Stimulated activated CD4-positive, alpha-beta T cell treated with anti-CD3 and anti-CD28 coated beads, Interleukin-12 subunit alpha, Interleukin-12 subunit beta, amount 100 ng/mL, for 48 hours (primary cell): ENCODE measurements around the gene CST11.
"Not testable (repeated sequence)": the region's sequence is repeated elsewhere in the genome, so short reads cannot be mapped to it uniquely, and the experiment has no call there.

Experiments
- DNase-seq, 3 donors: peaks; one replicate each; pipeline ENCODE4 v3.0.0-alpha.2; 2020; ENCODE audit warnings: low read depth in 2 of 3, low spot score in 1 of 3

Gene CST11, protein sequence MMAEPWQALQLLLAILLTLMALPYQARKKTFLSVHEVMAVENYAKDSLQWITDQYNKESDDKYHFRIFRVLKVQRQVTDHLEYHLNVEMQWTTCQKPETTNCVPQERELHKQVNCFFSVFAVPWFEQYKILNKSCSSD

DNA sequence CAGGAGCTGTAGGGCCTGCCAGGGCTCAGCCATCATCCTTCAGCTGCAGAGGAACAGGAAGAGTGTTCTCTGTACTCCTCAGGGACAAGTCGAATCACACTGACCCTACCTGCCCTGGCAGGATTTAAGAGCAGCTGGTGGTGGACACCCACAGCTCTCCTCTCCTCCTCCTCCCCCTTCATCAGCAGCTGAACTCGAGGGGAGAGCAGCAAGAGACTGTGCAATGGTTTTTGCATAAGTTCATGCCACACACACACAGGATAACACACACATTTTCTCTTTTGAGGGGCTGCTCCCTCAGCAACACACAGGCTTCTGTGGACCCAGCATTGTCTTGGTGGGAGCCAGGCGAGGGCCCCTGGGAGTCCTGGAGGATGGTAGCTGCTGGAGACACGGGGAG is at the start of gene CST11:
TSS of gene CST11 (minus strand) at position 101 of the 400 bp plus-strand sequence. CDS start at position 36, 65 bp downstream.
- no peak for DNase-seq

DNA sequence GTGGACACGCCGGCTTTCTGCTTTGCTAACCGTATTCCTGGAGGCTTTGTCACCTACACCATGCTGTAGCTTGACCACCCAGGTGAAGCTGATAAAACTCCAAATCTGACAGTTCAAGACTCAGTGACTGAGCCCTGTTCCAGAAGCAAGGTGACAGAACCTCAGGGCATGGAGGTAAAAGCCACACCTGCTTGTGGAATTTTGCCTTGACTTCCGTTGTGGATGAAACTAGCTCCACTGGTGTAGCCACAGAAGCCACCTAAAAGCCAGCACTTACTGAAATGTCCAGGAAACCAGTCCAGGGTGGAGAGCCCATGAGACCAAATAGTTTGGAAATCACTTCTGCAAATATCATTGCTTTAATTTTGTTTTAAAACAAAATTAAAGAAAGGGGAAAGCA is 49.2 kb upstream of the CST11 start:
- DNase-seq, result no peak

DNA sequence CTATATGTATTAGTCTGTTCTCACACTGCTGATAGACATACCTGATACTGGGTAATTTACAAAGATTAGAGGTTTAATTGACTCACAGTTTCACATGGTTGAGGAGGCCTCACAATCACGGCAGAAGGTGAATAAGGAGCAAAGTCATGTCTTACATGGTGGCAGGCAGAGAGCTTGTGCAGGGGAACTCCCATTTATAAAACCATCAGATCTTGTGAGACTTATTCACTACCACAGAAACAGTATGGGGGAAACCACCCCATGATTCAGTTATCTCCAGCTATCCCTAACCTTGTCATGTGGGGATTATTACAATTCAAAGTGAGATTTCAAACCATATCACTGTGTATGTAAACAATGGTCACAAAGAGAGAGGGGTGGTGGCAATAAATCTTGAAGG is 44.9 kb upstream of the CST11 start:
- DNase-seq, result peak; percentile 5 to 26 (median 11)

DNA sequence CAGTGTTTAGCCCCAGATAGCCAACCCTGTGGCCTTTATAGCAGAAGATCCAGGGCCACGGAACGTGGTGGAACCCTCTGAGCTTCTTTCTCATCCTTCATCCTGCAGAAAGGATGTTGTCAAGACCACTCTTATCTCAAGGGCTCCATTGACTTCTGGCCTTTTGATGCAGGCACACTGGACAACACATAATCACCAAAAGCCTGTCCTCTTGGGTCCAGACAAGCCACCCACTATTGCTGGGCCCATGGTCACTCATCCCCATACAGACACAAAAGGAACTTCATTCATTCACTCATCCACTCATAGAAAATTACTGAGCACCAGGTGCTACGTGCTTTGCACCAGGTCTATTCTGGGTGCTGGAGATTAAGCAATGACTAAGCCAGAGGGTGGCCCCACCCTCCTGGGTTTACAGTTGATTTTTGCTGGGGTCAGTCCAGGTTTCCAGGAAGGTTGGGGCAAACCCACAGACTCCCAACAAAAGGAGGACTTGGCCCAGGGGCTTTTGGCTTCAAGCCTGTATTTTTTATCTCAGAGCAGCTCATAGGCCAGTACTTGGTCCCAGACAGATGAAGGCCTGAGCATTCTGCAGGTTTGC is 40.6 kb upstream of the CST11 start:
- DNase-seq, result no peak

DNA sequence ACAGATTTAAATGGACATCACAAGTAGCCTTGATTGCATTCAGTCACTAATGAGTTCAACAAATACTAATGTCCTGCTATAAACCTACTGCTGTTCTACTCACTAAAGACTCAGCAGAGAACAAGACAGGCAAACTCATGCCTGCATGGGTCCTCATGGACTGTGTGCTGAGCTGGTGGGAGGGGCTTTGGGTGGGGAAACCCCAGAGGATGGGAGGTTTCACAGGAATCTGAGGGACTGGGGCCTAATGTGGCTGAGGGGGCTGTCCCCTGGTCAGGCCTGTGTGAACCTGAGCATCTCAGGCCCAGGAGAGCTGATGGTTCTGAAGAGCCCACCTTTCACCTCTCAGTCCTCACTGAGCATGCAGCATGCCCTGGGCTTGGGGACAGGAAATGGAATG is 39.6 kb upstream of the CST11 start:
- peak in 1 of 3 donors; percentile 5 for DNase-seq

DNA sequence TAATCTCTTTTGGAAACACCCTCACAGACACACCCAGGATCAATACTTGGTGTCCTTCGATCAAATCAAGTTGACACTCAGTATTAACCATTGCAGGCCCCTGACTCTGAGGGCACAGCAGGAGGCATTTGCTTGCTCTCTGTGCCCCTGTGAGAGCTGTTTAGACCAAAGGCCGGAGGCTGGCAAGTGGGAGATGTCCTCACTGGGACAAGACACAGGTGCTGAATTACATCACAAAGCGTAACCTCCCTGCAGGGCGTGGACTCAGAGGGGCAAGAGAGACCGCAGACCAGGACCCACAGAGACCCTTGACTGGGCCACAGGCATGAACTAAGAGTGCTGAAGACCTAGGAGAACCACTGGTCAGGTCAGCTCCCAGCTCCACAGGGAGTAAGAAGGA is 38.1 kb upstream of the CST11 start, which contains the start of gene CST8:
TSS of gene CST8 (plus strand) at position 301 of the 400 bp plus-strand sequence. CDS start 551 bp downstream, outside the sequence.
- DNase-seq, result no peak

DNA sequence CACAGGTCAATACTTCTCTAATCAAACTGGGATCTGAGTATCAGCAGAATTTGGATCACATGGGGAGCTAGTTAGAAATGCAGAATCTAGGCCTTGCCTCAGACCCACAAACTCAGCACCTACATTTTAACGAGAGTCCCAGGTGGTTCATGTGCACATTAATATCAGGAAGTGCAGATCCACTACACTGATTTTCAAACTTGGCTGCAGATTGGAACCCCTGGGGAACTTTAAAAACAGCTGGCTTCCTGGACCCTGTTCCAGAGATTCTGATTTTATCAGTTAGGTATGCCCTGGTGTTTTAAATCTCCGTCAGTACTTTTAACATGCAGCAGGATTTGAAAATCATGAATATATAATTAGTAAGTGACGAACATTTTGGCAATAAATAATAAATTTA is 36.3 kb upstream of the CST11 start:
- no peak for DNase-seq

DNA sequence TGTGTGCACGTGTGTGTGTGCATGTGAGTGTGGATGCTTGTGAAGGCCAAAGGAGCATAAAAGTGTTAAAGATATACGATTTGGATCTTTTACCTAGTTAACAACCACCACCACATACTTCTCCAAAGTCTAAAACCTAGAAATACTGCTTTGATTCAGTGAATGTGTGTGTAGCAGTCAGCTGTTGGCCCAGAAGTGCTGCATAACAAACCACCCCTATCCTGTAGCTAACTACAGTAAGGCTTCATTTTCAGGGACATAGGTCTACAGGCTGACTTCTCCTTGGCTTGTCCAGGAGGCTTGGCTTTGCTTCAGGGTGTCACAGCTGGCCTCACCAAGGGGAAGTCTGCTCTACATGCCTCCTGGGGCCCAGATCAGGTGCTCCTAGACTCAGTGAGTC is 35.8 kb upstream of the CST11 start:
- no peak for DNase-seq

DNA sequence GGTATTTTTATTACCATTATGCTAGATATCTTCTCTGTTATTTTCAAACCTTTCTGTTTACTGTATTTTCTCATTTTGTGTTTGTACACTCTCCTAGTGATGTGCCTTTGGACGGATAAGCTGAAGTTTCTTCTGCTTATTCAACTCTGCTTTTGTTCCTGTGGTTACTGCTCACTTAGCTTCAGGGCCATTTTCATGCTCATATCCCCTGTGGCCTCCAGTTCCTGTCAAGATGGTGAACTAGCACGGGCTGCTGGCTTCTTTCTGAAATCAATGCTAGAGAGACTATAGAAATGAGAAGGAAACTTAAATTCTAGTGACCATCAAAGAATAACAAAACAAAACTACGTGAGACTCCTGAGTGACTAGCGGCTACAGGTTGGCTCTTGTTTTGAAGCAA is 31.4 kb upstream of the CST11 start:
- no peak for DNase-seq

DNA sequence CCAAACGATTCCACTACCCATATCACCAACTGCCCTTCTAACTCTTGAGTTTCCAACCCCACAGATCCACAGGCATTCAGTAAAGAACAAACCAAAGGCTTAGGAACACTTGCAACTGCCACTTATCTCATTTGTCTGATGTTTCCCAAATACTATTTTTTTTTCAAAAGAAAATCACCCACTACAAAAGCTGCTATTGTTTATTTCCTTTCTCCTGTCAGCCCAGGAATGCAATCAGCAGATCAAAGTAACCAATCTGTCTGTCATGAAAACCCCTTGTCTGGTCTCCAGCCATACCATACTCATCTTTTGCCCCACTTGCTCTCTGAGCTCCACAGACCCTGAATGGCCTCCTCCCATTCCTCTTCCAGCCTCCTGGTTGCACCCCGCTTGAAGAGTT is 29.5 kb upstream of the CST11 start:
- no peak for DNase-seq

DNA sequence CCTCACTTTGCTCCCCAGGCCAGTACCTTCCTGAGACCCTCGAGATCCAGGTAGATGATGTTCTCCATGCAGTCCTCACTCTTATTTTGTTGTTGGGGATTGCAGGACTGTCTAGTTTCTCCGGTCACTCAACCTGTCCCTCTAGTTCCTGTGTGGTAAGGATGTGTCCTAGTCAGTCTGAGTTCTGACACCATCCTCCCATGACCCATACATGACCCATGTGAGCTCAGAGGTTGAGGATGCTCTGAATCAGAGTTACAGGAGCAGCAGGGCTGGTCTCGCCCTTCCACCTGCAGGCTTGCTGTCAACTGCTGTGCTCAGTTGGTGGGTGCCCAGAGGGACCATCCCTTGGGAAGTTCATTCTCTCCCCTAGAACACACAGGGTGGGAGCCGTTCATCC is 26.4 kb upstream of the CST11 start:
- no peak for DNase-seq

DNA sequence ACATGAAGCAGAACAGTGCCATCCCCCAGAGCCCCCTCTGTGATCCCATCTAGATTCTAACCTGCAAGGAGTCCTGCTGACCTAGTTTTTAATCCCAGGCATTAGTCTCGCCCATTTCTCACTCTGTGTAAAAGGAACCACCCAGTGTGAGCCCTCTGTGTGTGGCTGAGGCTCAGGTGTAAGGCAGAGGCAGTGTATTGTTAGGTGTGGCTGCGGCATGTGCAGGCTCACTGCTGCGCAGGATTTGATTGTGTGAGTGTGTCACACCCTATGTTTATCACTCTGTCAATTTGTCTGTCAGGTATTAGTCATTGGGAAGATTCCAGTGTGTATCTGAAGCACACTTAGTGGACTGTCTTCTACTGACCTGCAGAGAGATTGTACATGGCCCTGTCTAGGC is 24.5 kb upstream of the CST11 start:
- no peak for DNase-seq

DNA sequence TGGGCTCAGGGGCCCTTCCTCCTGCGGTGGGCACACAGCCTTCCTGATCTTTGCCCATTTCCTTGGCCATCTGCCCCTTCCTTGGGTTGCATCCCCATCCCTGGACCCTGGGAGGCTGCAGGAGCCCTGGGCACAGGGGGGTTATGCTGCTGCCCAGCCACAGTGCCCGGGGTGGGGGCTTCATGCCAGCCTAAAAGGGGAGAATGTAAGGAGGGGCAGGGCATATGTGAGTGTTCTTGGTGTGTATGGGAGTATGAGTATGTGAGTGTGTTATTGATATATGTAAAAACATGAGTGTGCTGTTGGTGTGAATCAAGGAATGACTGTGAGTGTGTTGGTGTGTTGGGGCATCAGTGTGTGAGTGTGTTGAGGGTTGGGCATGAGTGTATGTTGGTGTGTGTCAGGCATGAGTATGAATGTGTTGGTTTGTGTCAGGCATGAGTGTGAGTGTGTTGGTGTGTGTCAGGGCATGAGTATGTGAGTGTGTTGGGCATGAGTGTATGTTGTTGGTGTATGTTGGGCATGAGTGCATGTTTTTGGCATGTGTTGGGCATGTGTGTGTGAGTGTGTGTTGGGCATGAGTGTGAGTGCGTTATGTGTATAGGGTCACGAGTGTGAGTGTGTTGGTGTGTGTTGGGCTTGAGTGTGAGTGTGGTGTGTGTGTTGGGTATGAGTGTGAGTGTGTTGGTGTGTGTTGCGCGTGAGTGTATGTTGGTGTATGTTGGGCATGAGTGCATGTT is 23.5 kb upstream of the CST11 start:
- no peak for DNase-seq

DNA sequence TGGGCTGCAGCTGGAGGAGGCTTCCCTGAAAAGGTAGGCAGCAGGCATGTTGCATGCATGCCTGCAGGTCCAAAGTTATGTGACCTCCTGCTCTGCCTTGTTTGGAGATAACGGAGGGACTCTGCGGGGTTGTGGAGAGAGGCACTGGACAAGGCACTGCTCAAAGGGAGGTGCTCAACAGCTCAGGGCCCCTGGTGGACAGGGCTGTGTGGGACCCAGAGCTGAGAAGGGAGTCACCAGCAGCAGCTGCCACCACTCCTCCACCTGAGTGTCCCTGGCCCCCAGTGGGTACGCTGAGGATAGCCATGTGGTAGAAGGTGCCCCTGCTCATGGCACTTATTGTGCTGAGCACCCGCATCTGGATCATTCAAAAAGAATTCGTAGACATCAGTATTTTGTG is 22.7 kb upstream of the CST11 start:
- DNase-seq, result no peak

DNA sequence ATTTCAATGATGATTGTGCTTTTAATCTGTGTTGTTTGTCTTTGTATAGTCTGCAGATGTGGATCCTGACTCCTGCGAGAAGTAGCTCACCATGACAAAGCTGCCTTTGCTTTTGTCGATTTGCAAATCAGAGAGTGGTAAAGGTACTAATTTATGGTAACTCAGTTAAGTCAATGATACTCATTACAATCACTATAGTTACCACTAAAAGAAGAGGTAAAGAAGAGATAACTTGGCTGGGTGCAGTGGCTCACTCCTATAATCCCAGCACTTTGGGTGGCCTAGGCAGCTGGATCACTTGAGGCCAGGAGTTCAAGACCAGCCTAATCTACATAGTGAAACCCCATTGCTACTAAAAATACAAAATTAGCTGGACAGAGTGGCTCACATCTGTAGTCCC is 20.6 kb upstream of the CST11 start:
- not testable (repeated sequence) for DNase-seq

DNA sequence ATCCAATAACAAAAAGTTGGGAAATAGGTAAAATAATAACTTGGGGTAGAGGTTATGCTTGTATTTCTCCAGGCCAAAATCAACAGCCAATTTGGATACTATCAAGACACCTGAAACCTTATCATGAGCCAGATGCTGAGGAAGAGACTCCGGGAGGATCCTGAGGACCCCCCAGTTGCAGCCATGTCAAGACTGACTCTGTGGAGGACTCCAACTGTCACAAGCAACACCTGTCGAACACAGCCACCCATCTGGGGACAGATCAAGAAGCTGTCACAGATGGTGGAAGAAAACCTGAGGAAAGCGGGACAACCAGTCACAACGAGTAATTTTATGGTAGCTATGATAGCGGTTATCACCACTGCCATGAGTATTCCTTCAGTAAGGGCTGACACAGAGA is 19.6 kb upstream of the CST11 start:
- DNase-seq, result not testable (repeated sequence)

DNA sequence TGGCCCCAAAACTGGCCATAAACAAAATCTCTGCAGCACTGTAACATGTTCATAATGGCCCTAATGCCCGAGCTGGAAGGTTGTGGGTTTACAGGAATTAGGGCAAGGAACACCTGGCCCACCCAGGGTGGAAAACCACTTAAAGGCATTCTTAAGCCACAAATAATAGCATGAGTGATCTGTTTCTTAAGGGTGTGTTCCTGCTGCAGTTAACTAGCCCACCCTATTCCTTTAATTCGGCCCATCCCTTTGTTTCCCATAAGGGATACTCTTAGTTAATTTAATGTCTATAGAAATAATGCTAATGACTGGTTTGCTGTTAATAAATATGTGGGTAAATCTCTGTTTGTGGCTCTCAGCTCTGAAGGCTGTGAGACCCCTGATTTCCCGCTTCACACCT is 14.3 kb upstream of the CST11 start:
- DNase-seq, result not testable (repeated sequence)

DNA sequence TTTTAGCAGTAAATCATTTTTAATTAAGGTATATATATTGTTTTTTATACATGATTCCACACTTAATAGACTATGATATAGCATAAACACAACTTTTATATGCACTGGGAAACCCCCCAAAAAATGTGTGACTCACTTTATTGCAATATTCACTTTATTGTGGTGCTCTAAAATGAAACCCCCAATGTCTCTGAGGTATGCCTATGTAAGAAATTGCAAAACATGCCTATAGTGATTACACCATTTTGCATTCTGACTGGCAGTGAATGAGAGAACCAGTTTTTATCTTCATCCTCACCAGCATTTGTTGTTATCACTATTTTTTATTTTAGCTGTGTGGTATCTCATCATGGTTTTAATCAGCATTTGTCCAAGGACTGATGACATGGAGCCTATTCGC is 8.5 kb upstream of the CST11 start:
- no peak for DNase-seq

DNA sequence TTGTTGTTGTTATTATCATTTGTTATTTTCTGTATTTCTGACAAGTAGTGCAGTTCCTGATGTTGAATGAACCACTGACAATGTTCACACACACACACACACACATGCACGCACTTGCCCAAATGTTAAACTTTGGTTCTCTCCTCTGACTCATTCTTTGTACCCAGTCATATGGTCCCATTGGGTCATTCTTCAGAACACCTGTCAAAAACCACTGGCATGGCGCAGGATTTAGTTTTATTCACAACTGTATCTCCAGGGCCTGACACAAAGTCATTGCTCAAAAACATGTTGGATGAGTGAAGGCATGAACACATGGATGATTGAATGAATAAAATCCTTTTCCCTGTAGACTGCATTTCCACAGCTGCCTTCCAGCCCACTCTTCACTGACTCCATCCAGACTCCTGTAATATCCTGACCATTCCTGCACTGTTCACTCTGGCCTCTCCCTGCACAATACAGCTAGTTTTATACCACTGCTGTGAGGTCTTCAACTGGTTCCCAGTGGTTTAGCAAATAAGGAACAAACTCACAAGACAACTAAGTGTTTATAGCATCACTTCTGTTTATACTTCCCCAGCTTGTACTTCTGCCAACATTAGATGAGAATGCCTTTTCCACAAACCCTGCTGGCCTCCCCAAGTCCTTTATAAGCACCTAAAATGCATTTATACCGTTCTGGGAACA is 6.9 kb upstream of the CST11 start:
- no peak for DNase-seq

DNA sequence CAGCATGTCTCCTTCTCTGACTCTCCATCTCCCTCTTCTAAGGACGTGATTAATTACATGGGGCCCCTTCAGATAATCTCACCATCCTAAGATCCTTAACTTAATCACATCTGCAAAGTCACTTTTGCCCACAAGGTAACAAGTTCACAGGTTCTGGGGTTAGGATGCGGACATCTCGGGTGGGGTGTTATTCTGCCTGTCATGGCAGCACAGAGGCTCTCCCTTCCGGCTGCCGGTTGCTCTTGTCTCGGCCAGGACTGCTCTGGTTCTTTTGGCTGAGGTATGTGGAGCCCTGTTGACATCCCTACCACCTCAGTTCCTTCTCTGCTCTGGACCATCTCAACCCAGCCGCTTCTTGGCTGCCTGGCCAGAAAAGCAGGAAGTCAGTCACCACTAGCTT is 4.2 kb upstream of the CST11 start:
- DNase-seq, result no peak

DNA sequence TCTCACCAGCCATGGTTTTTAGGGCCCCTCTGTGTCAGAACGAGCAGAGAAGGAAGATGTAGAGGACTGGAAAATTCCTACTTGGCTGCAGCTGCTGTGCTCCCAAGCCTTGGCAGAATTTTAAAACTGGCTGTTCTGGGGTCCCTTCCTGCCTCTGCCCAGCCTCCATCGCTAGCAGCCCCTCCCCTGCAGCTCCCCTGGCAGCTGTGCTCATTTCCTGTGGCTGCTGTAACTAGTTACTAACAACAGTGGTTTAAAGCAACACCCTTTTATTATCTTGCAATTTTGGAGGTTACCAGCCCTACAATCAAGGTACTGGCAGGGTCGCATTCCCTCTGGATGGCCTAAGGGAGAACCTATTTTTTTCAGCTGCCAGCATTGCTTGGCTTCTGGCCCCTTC is 3.7 kb upstream of the CST11 start:
- DNase-seq, result no peak

DNA sequence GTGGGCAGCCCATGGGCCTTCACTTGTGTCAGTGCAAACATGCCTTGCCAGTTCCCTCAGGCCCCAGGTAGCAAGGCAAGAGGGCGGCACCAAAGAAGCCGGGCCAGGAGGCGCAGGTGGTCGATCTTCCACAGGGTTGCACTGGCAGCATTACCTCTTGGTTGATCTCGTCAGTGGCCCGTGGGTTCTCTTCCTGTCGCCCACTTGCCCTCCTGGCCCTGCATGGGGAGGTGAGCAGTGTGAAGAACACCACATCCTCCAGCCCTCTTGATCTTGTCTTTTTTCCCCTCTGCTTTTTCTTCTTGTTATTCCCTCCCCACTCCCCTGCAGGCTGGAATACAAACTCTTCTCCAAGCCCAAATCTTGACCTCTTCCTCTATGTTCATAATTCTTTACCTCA is 3.0 kb upstream of the CST11 start:
- DNase-seq, result no peak
